Measurements from ENCODE around the gene MICAL3. TPM values are rescaled to one million over a fixed set of nuclear protein-coding genes. Genes with fewer than 3 reads are reported as not detected.
A peak's percentile ranks its signal among the peaks of the same experiment; 100 is the strongest.

MICAL3 gene
- total and polyA plus RNA-seq, 5 experiments from 2014 or later = 0.90 to 27.3 (median 1.3) TPM

- H3K27ac Mint-ChIP-seq = peak overlapping the region in 1 of 10 donors; percentile 38
- POLR2A ChIA-PET = no interaction called here
- H3K36me3 Mint-ChIP-seq = no peaks in the 10 kb centered on the region
- peaks cover 0 to 37% (median 5%) of the 10 kb centered on the region in 4 donors for H3K4me1 Mint-ChIP-seq
- ATAC-seq (peak in 1 of 2 donors; percentile 37), DNase-seq (no peak)
- H3K9me3 Mint-ChIP-seq = no peaks in the 10 kb centered on the region
- no peaks in the 10 kb centered on the region for H3K27me3 Mint-ChIP-seq
- H3K4me3 Mint-ChIP-seq = no peak overlapping the region
Observed at GRCh38 chr22:17797721-17798559, 226.4 kb downstream of the MICAL3 start.

- H3K36me3 Mint-ChIP-seq = no peaks in the 10 kb centered on the region
- POLR2A ChIA-PET = no interaction called here
- ATAC-seq (no peak), DNase-seq (no peak)
- H3K27ac Mint-ChIP-seq = peak overlapping the region in 2 of 10 donors; percentile 18 to 66
- no peaks in the 10 kb centered on the region for H3K9me3 Mint-ChIP-seq
- peaks cover 0 to 37% (median 5%) of the 10 kb centered on the region in 4 donors for H3K4me1 Mint-ChIP-seq
- no peaks in the 10 kb centered on the region for H3K27me3 Mint-ChIP-seq
- H3K4me3 Mint-ChIP-seq = peak overlapping the region in 1 of 10 donors; percentile 15
Observed at GRCh38 chr22:17796695-17797094, 227.7 kb downstream of the MICAL3 start.

- Mint-ChIP-seq H3K9me3 (no peaks in the 10 kb centered on the region), H3K27me3 (no peaks in the 10 kb centered on the region), H3K4me3 (no peak overlapping the region), H3K27ac (peak overlapping the region in 3 of 10 donors; percentile 47 to 69 (median 63)), H3K4me1 (peaks cover 0 to 37% (median 5%) of the 10 kb centered on the region in 4 donors), H3K36me3 (peaks cover 0 to 2% (median 0%) of the 10 kb centered on the region in 3 donors)
- DNase-seq (no peak), ATAC-seq (no peak)
- POLR2A ChIA-PET = no interaction called here
Observed at GRCh38 chr22:17795661-17796548, 228.5 kb downstream of the MICAL3 start.

GRCh38 chr22:17794726-17795542, 229.4 kb downstream of the MICAL3 start:
- ATAC-seq = no peak
- POLR2A ChIA-PET = no interaction called here
- no peak for DNase-seq
- Mint-ChIP-seq H3K4me3 (no peak overlapping the region), H3K36me3 (peaks cover 0 to 4% (median 0%) of the 10 kb centered on the region in 3 donors), H3K27me3 (no peaks in the 10 kb centered on the region), H3K4me1 (peaks cover 0 to 27% (median 4%) of the 10 kb centered on the region in 4 donors), H3K27ac (peak overlapping the region in 4 of 10 donors; percentile 47 to 69 (median 60)), H3K9me3 (no peaks in the 10 kb centered on the region)

- H3K27ac Mint-ChIP-seq = no peak overlapping the region
Observed at GRCh38 chr22:17792854-17793434, 231.4 kb downstream of the MICAL3 start.

GRCh38 chr22:17792299-17792698, 232.1 kb downstream of the MICAL3 start:
- H3K27ac Mint-ChIP-seq = no peak overlapping the region
- ATAC-seq = no peak
- no peak overlapping the region for H3K4me3 Mint-ChIP-seq
- no peak for DNase-seq
- no peaks in the 10 kb centered on the region for H3K9me3 Mint-ChIP-seq
- H3K27me3 Mint-ChIP-seq = no peaks in the 10 kb centered on the region
- POLR2A ChIA-PET = no interaction called here
- peaks cover 0 to 6% (median 0%) of the 10 kb centered on the region in 3 donors for H3K36me3 Mint-ChIP-seq
- peaks cover 0 to 19% (median 3%) of the 10 kb centered on the region in 4 donors for H3K4me1 Mint-ChIP-seq

More at GRCh38 chr22:17792854-17793434, 231.4 kb downstream of the MICAL3 start:
- Mint-ChIP-seq H3K36me3 (peaks cover 0 to 6% (median 0%) of the 10 kb centered on the region in 3 donors), H3K27me3 (no peaks in the 10 kb centered on the region), H3K4me1 (peaks cover 0 to 19% (median 3%) of the 10 kb centered on the region in 4 donors), H3K4me3 (no peak overlapping the region), H3K9me3 (no peaks in the 10 kb centered on the region)
- POLR2A ChIA-PET = no interaction called here
- ATAC-seq = no peak
- no peak for DNase-seq

- Mint-ChIP-seq H3K4me3 (no peak overlapping the region), H3K27ac (peak overlapping the region in 1 of 10 donors; percentile 75), H3K36me3 (peaks cover 0 to 6% (median 0%) of the 10 kb centered on the region in 3 donors), H3K27me3 (no peaks in the 10 kb centered on the region), H3K4me1 (peaks cover 0 to 11% (median 3%) of the 10 kb centered on the region in 4 donors), H3K9me3 (no peaks in the 10 kb centered on the region)
- ATAC-seq = no peak
- DNase-seq = no peak
- POLR2A ChIA-PET = interaction anchor here (1.5 kb wide), 1 partner anchor 11 kb away, joined by 3 read pairs; no protein-coding TSS in a partner anchor
Observed at GRCh38 chr22:17791196-17791595, 233.2 kb downstream of the MICAL3 start.

- ATAC-seq (no peak), DNase-seq (no peak)
- no peak overlapping the region for H3K4me3 Mint-ChIP-seq
- H3K36me3 Mint-ChIP-seq = peaks cover 0 to 6% (median 0%) of the 10 kb centered on the region in 3 donors
- peak overlapping the region in 1 of 10 donors; percentile 27 for H3K27ac Mint-ChIP-seq
- H3K27me3 Mint-ChIP-seq = no peaks in the 10 kb centered on the region
- POLR2A ChIA-PET = no interaction called here
- peaks cover 0 to 4% (median 2%) of the 10 kb centered on the region in 4 donors for H3K4me1 Mint-ChIP-seq
- H3K9me3 Mint-ChIP-seq = no peaks in the 10 kb centered on the region
Observed at GRCh38 chr22:17789379-17790200, 234.8 kb downstream of the MICAL3 start.

GRCh38 chr22:17788528-17789378, 235.6 kb downstream of the MICAL3 start:
- ATAC-seq (no peak), DNase-seq (no peak)
- Mint-ChIP-seq H3K4me1 (peaks cover 0 to 5% (median 1%) of the 10 kb centered on the region in 4 donors), H3K36me3 (peaks cover 0 to 6% (median 0%) of the 10 kb centered on the region in 3 donors), H3K27ac (peak overlapping the region in 1 of 10 donors; percentile 77), H3K27me3 (no peaks in the 10 kb centered on the region), H3K9me3 (no peaks in the 10 kb centered on the region), H3K4me3 (no peak overlapping the region)
- POLR2A ChIA-PET = no interaction called here

GRCh38 chr22:17787716-17788330, 236.5 kb downstream of the MICAL3 start:
- no peak for DNase-seq
- peaks cover 0 to 6% (median 0%) of the 10 kb centered on the region in 3 donors for H3K36me3 Mint-ChIP-seq
- peaks cover 0 to 8% (median 4%) of the 10 kb centered on the region in 4 donors for H3K4me1 Mint-ChIP-seq
- POLR2A ChIA-PET = interaction anchor here (0.7 kb wide), 1 partner anchor 11 kb away, joined by 3 read pairs; no protein-coding TSS in a partner anchor
- ATAC-seq = peak in 1 of 2 donors; percentile 19
- H3K4me3 Mint-ChIP-seq = no peak overlapping the region
- H3K9me3 Mint-ChIP-seq = no peaks in the 10 kb centered on the region
- H3K27me3 Mint-ChIP-seq = no peaks in the 10 kb centered on the region
- peak overlapping the region in 4 of 10 donors; percentile 1 to 49 (median 6) for H3K27ac Mint-ChIP-seq
